NCI-H2196 treated with DMSO at 0.1 percent for 48 hours (cell line): ENCODE measurements around the gene GSE1.

ENCODE experiments used
- DNase-seq: peaks from one replicate; lab custom pipeline; 2025; ENCODE audit not compliant: unreplicated experiment; lab: John Stamatoyannopoulos, UW

The GSE1 gene

DNA sequence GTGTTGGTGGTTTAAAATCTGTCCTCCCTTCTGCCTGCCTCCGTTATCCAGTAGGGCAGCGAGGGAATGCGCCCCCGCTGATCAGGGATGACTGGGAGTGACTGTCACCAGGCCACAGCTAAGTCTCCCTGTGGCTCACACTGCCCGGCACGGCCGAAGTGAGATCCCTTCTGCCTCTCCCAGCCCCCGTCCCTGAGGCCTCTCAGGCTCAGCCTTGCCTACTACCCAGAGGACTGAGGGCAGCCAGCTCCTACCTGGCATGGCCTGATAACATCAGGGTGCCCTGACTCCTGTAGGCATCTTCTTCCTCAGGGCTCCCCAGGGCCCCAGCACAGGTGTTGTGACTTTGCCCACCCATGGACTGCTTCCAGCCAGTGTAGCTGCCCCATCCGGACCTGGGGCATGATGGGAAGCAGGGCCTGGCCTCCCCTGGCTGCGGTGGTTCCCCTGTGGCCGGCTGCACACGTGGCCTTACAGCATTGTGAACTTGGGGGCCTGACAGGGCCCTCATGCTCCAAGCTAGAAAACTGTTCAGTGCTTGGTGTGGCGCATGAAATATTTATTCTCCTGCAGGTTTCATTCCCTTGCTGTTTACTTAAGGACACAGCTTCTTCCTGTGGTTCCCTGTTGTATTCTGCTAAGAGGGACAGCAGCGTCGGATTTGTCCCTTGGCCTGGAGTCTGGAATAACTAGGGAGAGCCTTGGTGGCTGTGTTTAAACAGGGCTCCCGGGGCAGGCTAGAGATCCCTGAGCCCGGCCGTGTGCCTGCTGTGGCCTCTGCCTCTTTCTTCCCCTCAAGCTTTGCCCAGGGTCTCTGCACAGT, 45.6 kb downstream of the GSE1 start:
- DNase-seq = no peak

- no peak for DNase-seq
These were observed 46.2 kb downstream of the GSE1 start for GRCh38 chr16:85659336-85659735.

DNA sequence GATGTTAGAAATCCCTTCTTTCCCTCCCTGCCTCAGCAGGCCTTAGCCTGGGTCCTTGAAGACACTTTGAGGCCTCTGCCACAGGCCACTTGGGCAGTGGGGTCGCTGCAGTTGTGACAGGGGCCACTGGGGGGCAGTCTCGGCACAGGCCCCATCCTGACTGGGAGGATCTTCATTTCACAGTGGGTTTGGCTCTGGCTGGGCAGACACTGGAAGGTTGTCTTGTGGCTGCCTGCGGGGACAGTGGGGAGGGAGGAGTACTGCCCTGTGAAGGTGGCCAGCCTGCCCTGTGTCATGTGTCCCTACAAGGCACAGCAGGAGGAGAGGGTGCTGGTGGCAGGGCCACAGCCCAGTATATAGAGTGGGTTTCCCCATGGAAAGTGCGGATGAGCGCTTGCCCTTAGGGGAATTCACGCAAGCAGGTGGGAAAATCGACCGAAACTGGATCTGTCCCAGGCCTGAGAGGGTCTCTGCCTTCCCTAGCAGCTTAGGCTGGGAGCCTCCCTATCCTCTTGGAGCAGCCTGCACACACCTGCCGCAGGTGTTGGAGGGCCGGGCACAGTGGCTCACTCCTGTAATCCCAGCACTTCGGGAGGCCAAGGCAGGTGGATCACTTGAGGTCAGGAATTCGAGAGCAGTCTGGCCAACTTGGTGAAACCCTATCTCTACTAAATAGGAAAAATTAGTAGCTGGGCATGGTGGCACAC, 46.8 kb downstream of the GSE1 start:
- peak; percentile 22 for DNase-seq

DNA sequence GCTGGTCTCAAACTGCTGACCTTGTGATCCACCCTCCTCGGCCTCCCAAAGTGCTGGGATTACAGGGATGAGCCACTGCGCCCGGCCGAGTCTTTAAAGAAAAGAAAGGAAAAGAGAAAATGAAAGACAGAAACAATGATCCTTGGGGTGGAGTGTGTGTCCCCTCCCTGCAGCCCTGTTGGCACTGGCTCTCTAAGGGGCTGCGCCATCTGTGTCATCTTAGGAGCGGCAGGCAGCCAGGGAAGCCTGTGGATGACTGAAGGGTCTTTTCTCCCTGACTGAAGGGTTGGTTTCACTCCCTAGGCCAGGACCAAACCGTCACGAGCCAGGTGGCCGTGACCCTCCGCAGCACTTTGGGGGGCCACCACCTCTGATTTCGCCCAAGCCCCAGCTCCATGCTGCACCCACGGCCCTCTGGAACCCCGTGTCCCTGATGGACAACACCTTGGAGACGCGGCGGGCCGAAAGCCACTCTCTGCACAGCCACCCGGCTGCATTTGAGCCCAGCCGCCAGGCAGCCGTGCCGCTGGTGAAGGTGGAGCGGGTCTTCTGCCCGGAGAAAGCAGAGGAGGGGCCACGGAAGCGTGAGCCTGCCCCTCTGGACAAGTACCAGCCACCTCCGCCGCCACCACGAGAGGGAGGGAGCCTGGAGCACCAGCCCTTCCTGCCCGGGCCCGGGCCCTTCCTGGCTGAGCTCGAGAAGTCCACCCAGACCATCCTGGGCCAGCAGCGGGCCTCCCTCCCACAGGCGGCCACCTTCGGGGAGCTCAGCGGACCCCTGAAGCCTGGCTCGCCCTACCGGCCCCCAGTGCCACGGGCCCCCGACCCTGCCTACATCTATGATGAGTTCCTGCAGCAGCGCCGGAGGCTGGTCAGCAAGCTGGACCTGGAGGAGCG, 48.0 kb downstream of the GSE1 start:
- no peak for DNase-seq

DNA sequence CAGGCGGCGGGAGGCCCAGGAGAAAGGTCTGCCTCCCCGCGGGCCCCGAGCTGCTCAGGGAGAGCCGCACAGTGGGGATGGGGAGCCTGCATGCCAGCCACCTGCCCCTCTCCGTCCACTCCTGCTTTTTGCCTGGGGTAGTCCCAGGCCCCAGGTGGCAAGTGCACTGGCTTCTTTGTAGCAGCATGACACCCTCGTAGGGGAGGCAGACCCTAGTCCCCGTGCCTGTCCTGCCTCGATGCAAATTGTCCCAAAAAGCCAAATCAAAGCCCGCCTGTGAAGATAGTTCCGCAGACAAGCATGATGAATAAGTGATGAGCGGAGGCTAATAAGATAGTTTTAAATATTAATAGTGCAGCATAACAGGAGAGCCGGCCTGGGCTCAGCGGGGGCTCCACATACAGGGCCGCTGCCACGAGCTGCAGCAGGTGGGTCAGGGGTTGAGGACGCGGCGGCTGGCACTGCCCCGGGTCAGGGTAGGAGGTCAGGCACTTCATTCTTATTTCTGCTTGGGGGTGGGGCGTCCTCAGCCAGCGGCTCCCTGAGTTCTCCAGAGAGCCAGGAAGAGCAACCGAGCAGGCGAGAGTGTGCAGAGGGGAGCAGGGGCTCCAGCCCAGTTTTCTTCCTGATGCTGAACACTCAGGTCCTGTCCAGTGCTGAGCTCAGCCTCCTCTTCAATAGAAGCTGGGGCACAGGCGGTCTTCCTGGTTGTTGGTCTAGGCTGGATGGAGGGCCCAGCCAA, 48.8 kb downstream of the GSE1 start:
- no peak for DNase-seq

DNA sequence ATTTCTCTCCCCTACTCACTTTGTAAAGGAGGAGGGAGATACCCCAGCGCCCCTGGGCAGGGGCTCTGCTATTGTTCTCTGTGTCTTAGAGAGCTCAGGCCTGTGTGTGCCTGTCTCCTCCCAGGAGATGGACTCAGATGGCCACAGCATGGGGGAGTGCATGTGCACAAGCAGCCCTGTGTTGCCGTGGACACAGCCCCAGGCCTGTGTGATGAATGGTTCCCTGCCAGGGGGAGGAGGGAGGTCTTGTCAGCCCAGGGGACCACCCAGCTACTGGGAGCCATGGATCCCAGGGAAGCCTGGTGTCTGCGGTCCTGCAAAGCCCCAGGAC, 49.3 kb downstream of the GSE1 start:
- no peak for DNase-seq

DNA sequence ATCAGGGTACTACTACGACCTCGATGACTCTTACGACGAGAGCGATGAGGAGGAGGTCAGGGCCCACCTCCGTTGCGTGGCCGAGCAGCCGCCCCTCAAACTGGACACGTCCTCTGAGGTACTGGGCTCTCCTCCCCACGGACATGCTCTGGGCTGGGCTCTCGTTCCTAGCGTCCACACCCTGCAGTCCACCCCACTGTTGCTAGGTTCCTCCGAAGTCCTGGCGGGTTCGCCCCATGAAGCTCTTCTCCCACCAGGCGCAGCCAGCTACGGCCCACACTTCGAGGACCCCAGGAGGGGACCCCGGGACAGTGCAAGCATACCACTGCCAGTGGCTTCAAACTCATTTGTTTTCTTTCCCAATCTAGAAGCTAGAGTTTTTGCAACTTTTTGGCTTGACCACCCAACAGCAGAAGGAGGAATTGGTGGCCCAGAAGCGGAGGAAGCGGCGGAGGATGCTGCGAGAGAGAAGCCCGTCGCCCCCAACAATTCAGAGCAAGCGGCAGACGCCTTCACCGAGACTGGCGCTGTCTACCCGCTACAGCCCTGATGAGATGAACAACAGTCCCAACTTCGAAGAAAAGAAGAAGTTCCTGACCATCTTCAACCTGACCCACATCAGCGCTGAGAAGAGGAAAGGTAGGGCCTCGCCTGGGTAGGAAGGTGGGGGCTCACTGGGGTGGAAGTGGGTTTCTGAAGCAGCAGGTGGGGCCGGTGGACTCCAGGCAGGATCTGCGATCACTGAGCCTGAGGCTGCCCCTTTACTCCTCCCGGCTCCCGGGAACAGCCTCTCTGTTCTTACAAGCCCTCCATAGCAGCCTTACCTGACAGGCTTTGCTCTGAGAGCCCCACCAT, 50.1 kb downstream of the GSE1 start:
- DNase-seq = no peak

DNA sequence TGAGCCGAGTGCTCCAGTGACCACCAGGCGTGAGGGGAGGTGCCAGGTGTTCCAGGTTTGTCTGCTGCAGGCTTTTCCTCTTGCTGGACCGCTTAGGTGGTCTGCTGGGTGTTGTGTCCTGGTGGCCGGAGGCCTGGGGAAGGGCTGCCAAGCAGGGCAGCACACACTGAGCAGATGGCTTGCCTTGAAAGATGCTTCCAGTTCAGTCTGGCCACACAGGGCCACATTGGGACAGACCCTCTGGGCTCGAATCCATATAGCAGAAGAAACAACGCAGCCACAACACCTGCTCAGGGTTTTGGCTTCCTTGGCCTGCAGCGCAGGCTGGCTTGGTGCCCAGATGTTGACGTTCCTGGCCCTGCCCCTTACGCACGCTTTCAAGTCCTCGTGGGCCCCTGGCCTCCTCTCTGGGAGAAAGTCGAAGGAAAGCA, 50.8 kb downstream of the GSE1 start:
- peak; percentile 27 for DNase-seq

DNA sequence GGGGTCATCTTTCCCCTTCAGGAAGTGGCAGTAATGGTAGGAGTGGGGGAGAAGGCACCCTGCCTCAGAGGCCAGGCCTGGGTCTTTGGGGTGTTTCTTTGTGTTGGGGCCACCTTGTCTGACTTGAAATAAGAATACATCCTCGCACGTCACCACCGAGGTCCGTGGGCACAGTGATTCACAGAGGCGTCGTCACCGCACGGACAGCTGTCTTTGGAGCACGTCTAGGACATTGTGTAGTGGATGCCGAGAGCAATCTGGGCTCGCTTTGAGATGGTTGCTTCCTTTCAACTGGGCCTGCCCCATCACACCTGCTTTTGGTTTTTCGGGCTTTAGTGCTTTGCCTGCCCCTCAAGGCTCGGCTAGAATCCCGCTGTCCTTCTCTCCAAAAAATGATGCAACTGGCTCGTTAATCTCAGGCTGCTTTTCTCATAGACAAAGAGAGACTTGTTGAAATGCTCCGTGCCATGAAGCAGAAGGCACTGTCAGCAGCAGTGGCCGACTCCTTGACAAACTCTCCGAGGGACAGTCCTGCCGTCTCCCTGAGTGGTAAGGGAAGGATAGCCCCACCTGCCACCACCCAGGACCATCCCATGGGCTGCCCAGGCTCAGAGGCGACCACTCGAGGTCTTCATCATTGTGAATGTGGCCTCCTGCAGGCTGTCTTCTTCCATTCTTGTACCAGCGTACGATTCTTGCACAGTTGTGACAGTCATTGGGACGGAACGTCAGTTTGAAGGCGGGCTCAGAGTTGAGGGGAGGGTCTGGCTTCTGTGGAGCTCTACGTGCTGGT, 51.7 kb downstream of the GSE1 start:
- no peak for DNase-seq

DNA sequence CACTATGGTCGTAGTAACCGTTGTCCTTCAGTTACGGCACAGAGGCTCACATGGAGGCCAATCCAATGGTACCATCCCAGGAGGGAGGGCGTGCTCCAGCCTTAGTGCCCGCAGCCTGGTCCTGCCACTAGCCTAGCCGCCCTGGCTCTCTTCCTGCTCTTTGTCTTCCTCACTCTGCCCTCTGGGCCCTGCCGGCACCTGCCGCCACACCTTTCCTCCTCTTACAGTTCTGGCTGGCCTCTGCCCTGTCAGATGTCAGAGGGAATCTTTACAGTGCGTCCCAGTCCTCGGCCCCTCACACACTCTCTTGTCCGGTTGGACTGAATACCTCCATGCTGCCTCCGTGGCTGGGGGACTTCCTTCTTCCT, 52.2 kb downstream of the GSE1 start:
- no peak for DNase-seq

- DNase-seq = no peak
These were observed 52.8 kb downstream of the GSE1 start for GRCh38 chr16:85665929-85666328.

- no peak for DNase-seq
These were observed 54.1 kb downstream of the GSE1 start for GRCh38 chr16:85667261-85667660.

GRCh38 chr16:85667841-85668413, 54.8 kb downstream of the GSE1 start:
- no peak for DNase-seq

GRCh38 chr16:85668676-85669424, 55.7 kb downstream of the GSE1 start:
- no peak for DNase-seq

- no peak for DNase-seq
These were observed 57.7 kb downstream of the GSE1 start for GRCh38 chr16:85670840-85671239.

DNA sequence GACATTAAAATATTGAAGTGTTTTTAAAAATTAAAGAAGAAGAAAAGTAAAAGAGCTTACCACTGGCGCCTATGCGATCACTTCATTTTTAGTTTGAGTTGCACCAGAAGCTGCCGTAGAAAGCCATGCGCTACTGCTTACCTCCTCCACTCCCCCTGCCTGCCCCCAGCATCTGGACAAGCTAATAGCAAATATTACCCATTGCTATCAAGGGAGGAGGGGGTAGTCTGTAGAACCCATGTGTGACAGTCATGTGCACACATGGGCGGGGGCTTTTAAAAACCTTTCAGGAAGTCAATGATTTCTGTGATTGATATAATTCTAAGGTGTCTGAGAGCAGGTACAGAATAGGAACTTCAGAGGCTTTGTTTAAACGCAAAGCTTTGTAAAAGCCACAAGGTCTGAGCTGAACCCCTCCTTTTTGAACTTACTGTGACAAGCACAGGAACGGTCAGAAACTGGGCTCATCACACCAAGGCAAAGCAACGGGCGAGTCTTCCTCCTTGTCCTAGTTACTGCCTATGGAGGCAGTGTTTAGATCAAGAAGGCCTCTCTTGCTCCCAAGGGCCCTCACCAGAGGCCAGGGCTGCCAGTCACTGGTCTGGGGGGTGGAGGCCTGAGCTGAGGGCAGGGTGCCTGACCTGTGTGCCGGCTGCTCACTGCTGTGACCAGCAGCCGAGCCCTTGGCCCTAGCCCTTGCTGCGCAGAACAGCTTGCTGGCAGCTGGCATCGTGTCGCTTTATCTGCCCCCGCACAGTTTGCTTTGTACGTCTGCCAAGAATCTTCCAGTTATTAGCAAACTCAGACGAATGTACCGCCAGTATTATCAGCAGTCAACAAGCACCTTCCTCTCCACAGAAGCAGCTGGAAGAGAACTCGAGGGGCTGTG, 60.7 kb downstream of the GSE1 start:
- peak; percentile 50 for DNase-seq

- no peak for DNase-seq
These were observed 61.3 kb downstream of the GSE1 start for GRCh38 chr16:85674418-85674755.
